Smooth muscle cell (in vitro differentiated cells): ENCODE measurements around the gene NOC2L. TPM values are rescaled to one million over a fixed set of nuclear protein-coding genes. Genes with fewer than 3 reads are reported as not detected.

Source experiments
- DNase-seq: peaks from one replicate; lab custom pipeline; 2025; ENCODE audit not compliant: unreplicated experiment; lab: John Stamatoyannopoulos, UW
- H2AFZ ChIP-seq: fragments of 200-600 bp; sonication (generic); 2 replicates; pipeline ENCODE4 v1.6.0; 2016; ENCODE audit warnings: antibody characterized with exemption, low read depth, mild to moderate bottlenecking
- H3F3A ChIP-seq: fragments of 200-600 bp; sonication (generic); 2 replicates; pipeline ENCODE4 v1.6.0; 2017; ENCODE audit warnings: antibody characterized with exemption, low read depth
- H3K27ac ChIP-seq: fragments of 200-600 bp; sonication (generic); 2 replicates; pipeline ENCODE4 v1.5.1; 2016; ENCODE audit warnings: low read depth, mild to moderate bottlenecking
- H3K27me3 ChIP-seq: fragments of 200-600 bp; sonication (generic); 2 replicates; pipeline ENCODE4 v1.6.1; 2016; ENCODE audit warnings: low read depth, mild to moderate bottlenecking
- H3K36me3 ChIP-seq: fragments of 200-600 bp; sonication (generic); 2 replicates; pipeline ENCODE4 v1.5.1; 2016; ENCODE audit warnings: low read depth
- H3K4me1 ChIP-seq: fragments of 200-600 bp; sonication (generic); 2 replicates; pipeline ENCODE4 v1.5.1; 2016; ENCODE audit warnings: low read depth
- H3K4me2 ChIP-seq: fragments of 200-600 bp; sonication (generic); 2 replicates; pipeline ENCODE4 v1.6.0; 2016; ENCODE audit warnings: mild to moderate bottlenecking
- H3K4me3 ChIP-seq: fragments of 200-600 bp; sonication (generic); 2 replicates; pipeline ENCODE4 v1.5.1; 2016; ENCODE audit warnings: mild to moderate bottlenecking
- H3K79me2 ChIP-seq: fragments of 200-600 bp; sonication (generic); 2 replicates; pipeline ENCODE4 v1.6.0; 2016; ENCODE audit warnings: low read depth, mild to moderate bottlenecking
- H3K9ac ChIP-seq: fragments of 200-600 bp; sonication (generic); 2 replicates; pipeline ENCODE4 v1.6.0; 2016; ENCODE audit warnings: low read depth
- H3K9me3 ChIP-seq: fragments of 200-600 bp; sonication (generic); replicated peaks from 2 replicates; pipeline ENCODE4 v1.5.1; 2016; ENCODE audit warnings: low read depth
- H4K20me1 ChIP-seq: fragments of 200-600 bp; sonication (generic); 2 replicates; pipeline ENCODE4 v1.6.0; 2016; ENCODE audit warnings: low read depth
- WGBS: methylation state at CpG from one replicate; pipeline ENCODE4 v1.1.7; 2016; ENCODE audit warnings: low lambda C conversion rate; 5-methylcytosine and 5-hydroxymethylcytosine counted together
- polyA plus RNA-seq: library from polyadenylated mRNA; unstranded; fragments of >200 nt; fragmentation: Nextera tagmentation; extraction: Ambion mirVana; gene quantifications from 2 replicates; pipeline ENCODE4 v1.2.1, GENCODE V29; 2016
- total RNA-seq: library from RNA; depleted of rRNA; stranded (reverse); fragments of >200 nt; gene quantifications from 2 replicates; pipeline ENCODE4 v1.2.3, GENCODE V29; 2014
- TF ChIP-seq, protein P1 (sequence below): fragments of 200-600 bp; sonication (generic); IDR thresholded peaks from 2 replicates; pipeline ENCODE4 v1.5.1; 2017; ENCODE audit warnings: borderline replicate concordance, mild to moderate bottlenecking, antibody characterized with exemption; ENCODE audit not compliant: insufficient read depth, poor library complexity, severe bottlenecking

Gene NOC2L
- total and polyA plus RNA-seq, 2 experiments from 2014 or later, result 38.9 to 64.0 TPM

DNA sequence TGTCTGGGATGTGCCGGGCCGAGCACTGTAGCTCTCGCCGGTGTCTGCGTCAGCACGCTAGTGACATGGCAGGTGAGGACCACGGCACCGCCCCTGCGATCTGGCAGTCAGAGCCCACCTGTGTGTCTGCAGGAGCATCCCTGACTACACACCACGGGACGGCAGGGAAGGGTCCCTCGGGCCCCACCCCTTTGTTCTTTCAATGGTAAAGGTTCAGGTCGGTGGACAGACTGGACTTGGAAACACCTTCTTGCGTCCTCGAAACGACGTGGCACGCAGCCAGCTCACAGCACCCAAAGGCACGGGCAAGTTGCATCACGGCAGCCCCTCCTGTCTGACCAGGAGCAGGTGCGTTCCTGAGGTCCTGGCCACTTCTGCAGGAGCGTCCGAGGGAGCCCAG, 39.0 kb downstream of the NOC2L start:
- peaks cover 19% of the 10 kb centered on the region for H4K20me1 ChIP-seq
- no peak overlapping the region for H3K4me3 ChIP-seq
- H3K27ac ChIP-seq, result no peak overlapping the region
- WGBS, result 84% methylated on average over 23 of the region's 23 CpGs
- H3K4me2 ChIP-seq, result no peak overlapping the region
- H2AFZ ChIP-seq, result no peak overlapping the region
- no peak overlapping the region for H3K9ac ChIP-seq
- H3K4me1 ChIP-seq, result peaks cover 12% of the 10 kb centered on the region
- no peaks in the 10 kb centered on the region for H3F3A ChIP-seq
- H3K27me3 ChIP-seq, result no peaks in the 10 kb centered on the region
- H3K79me2 ChIP-seq, result no peaks in the 10 kb centered on the region
- no peaks in the 10 kb centered on the region for H3K36me3 ChIP-seq
- TF ChIP-seq, protein P1, sequence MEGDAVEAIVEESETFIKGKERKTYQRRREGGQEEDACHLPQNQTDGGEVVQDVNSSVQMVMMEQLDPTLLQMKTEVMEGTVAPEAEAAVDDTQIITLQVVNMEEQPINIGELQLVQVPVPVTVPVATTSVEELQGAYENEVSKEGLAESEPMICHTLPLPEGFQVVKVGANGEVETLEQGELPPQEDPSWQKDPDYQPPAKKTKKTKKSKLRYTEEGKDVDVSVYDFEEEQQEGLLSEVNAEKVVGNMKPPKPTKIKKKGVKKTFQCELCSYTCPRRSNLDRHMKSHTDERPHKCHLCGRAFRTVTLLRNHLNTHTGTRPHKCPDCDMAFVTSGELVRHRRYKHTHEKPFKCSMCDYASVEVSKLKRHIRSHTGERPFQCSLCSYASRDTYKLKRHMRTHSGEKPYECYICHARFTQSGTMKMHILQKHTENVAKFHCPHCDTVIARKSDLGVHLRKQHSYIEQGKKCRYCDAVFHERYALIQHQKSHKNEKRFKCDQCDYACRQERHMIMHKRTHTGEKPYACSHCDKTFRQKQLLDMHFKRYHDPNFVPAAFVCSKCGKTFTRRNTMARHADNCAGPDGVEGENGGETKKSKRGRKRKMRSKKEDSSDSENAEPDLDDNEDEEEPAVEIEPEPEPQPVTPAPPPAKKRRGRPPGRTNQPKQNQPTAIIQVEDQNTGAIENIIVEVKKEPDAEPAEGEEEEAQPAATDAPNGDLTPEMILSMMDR, result no peak
- no peaks in the 10 kb centered on the region for H3K9me3 ChIP-seq
- DNase-seq, result no peak

DNA sequence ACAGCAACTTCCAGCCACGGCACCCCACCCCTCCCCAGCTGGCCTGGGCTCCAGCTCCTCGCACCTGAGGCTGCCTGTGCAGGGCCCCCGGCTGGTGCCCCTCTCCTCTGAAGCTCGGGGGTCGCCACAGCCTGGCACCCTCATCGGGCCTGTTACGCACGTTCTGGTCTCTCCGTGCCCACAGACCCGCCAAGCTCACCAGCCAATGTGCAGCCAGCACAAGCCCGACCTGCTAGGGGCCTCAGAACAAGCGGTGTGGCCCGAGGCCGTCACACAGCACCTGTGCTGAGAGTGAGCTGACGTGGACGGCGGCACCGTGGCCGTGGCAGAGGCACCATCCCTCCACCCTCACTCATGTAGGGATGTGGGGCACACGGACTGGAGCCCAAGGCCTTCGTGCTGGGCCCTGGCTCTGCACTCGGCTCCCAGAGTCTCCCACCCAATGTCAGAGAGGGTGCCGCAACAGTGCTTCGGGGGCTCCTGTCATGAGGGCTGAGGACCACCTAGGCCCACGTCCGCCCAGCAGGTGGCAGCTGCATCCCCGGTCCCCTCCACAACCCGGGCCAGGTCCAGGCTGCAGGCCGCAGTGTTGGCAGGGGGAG, 39.7 kb downstream of the NOC2L start:
- peaks cover 19% of the 10 kb centered on the region for H4K20me1 ChIP-seq
- peaks cover 12% of the 10 kb centered on the region for H3K4me1 ChIP-seq
- no peaks in the 10 kb centered on the region for H3K79me2 ChIP-seq
- no peaks in the 10 kb centered on the region for H3K27me3 ChIP-seq
- no peaks in the 10 kb centered on the region for H3K9me3 ChIP-seq
- no peak overlapping the region for H3K4me3 ChIP-seq
- no peak overlapping the region for H3K27ac ChIP-seq
- no peak overlapping the region for H2AFZ ChIP-seq
- 89% methylated on average over 29 of the region's 29 CpGs for WGBS
- TF ChIP-seq, protein P1, result no peak
- no peaks in the 10 kb centered on the region for H3F3A ChIP-seq
- no peak overlapping the region for H3K4me2 ChIP-seq
- no peak for DNase-seq
- H3K36me3 ChIP-seq, result no peaks in the 10 kb centered on the region
- H3K9ac ChIP-seq, result no peak overlapping the region

DNA sequence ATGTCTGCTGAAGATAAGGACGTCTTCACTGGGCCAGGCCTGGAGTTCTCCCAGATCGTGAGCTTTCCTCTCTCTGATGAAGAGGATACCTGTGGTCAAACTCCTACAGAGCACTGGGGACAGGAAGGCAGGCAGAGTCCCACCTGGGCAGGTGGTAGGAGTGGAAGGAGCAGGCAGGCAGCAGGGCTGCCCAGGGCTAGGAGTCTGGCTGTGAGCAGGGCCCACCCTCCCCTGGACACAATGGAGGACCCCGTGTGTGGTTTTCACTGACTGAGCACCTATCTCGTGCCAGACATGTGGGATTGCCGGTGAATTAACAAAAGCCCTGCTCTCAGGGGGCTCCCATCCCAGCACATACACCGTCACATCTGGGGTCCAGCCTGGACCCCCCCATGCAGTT, 40.2 kb downstream of the NOC2L start:
- WGBS, result 76% methylated on average over 6 of the region's 6 CpGs
- Histone ChIP-seq H3F3A (no peaks in the 10 kb centered on the region), H2AFZ (no peak overlapping the region), H3K27ac (no peak overlapping the region), H3K4me3 (no peak overlapping the region), H3K4me2 (no peak overlapping the region), H4K20me1 (peaks cover 19% of the 10 kb centered on the region), H3K9me3 (no peaks in the 10 kb centered on the region), H3K27me3 (no peaks in the 10 kb centered on the region), H3K9ac (no peak overlapping the region), H3K79me2 (no peaks in the 10 kb centered on the region), H3K36me3 (no peaks in the 10 kb centered on the region), H3K4me1 (peaks cover 12% of the 10 kb centered on the region)
- no peak for DNase-seq
- TF ChIP-seq, protein P1, result no peak

DNA sequence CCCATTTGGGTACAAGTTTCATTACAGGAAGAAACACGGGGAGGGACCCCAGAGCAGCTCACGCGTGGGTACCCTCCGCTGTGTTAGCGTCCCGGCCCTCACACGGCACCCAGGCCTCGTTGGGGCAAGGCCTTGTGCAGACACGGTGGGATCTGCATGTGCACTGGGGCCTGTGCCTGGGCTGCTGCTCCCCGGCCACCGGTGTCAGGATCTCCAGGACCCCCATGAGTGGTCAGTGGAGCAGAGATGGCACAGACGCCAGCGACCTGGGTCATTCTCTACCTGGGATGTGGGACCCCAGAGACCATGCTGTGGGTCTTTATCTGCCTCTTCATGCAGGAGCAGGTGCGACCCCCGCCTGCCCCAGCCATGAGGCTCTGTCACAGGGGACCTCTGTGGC, 40.7 kb downstream of the NOC2L start:
- H3K9ac ChIP-seq, result no peak overlapping the region
- TF ChIP-seq, protein P1, result no peak
- no peaks in the 10 kb centered on the region for H3K9me3 ChIP-seq
- 88% methylated on average over 15 of the region's 15 CpGs for WGBS
- peaks cover 18% of the 10 kb centered on the region for H4K20me1 ChIP-seq
- no peak overlapping the region for H2AFZ ChIP-seq
- no peak for DNase-seq
- H3K4me1 ChIP-seq, result peaks cover 9% of the 10 kb centered on the region
- H3K4me2 ChIP-seq, result no peak overlapping the region
- H3K4me3 ChIP-seq, result no peak overlapping the region
- no peaks in the 10 kb centered on the region for H3F3A ChIP-seq
- H3K27me3 ChIP-seq, result no peaks in the 10 kb centered on the region
- no peak overlapping the region for H3K27ac ChIP-seq
- no peaks in the 10 kb centered on the region for H3K36me3 ChIP-seq
- H3K79me2 ChIP-seq, result no peaks in the 10 kb centered on the region
